GM19099 (cell line): ENCODE data around the gene USH1G.

Experiments
- POLR2A ChIP-seq: IDR thresholded peaks from 3 replicates; pipeline ENCODE4 v1.6.1; 2011; ENCODE audit warnings: low read depth; ENCODE audit not compliant: insufficient read length; ENCODE audit errors: extremely low read depth

USH1G gene

DNA sequence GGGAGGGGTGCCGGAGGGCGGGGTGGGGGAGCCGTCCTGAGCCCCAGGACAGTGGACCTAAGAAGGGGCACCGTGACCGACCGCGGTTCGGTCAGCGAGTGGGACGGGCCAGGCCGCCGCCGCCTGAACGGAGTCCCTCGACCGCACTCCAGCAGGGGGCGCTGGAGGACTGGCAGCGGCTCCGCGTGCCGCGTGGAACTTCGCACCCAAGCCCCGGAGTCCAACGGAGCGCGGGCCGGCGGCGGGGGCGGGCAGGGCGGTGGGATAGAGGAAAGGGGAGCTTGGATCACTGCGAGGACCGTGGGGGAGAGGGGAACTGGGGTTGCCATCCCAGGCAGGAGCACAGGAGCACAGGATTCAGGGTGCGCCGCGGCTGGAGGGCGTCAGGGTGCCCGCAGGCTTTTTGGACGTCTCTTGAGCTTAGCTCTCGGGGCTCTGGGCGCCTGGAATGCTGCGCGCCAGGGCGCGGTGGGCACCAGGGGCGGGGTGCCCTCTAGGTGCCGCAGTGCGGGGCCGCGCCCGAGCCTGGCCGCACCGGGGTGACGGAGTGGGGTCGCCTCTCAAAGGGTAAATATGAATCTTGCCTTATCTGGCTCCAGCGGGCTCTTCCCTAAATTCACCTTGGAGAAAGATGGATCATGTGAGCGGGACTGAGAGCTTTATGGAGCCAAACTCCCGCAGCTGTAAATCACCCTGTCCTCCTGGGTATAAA is 639 bp upstream of the USH1G start:
- no peak for TF ChIP-seq POLR2A

DNA sequence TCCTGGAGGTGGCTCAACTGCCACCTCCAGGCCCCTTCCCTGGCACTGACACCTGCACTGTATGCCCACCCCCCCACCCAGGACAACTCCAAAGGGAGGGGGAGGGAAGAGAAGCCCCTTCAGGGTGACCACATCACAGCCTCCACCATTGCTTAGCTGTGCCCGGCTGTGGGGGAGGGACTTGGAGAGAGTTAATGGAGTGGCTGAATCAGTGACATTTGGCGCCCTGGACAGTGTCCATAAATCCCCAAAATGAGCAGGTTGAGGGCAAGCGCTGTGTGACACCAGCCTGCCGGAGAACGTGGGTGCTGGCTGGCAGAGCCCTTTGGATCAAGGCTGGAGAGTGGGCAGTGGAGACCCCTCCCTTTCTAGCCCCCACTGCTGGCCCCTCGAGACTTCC is 883 bp downstream of the USH1G start:
- TF ChIP-seq POLR2A, result no peak

DNA sequence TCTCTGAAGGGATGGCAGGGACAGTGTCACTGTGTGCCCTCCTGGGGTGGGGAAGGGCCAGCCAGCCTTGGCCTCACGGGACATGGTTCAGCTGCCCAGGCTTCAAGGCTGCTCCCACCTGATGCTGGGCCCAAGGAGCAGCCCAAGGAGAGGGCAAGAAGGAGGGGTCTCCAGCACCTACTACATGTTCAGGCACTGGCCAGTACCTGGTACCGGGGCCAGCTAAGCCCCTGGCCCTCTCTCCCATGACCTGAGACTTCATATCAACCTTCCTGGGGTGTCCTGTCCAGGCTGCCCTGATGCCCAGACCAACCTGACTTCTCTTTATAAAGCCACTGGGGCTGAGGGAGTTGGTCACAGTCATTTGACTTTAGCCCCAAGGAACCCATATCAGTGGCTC is 1.3 kb downstream of the USH1G start:
- TF ChIP-seq POLR2A, result no peak

DNA sequence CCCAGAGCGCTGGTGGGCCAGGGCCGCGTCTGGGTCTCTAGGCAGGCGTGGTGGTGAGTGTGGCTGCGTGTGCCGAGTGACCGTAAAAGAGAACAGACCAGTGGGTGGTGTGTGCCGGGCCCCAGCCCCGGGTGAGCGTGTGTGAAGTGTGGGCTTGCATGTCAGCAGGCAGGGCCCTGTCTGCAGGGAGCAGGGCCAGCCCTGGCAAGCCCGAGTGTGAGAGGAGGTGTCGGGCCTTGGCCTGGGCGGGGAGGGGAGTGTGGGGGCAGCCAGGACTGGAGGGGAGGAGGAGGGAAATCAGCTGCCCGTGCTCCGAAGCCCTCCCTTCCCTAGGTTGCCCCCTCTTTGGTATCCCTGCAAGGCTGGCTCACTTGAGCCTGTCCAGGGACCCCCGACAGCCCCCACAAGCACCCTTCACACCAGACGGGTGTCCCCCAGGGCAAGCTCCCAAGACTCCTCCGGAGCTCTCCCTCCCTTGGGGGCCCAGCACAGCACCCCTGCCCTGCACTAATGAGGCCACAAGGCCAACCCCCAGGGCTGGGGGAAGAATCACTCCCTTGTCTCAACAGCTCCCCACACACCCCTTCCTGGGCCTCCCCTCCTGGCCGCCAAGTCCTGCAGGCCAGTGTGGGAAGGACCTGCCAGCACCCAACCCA is 1.9 kb downstream of the USH1G start:
- no peak for TF ChIP-seq POLR2A

DNA sequence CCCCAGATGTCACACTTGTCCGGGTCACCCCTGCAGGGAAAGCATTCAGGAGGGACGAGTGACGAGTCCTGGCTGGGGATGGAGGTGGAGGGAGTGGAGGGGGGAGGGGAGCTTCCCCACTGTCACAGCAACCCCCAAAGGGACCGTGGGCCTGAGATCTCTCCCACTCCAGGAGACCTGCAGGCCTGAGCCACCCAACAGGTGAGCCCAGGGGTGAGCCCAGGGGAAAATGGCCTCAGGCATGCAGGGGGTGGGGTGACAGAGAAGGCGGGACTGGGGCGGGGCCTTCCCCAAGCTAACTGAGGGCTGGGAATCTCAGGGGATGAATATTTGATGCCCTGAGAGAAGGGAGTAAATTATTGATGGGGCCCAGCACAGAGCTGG is 2.4 kb downstream of the USH1G start:
- TF ChIP-seq POLR2A, result no peak

DNA sequence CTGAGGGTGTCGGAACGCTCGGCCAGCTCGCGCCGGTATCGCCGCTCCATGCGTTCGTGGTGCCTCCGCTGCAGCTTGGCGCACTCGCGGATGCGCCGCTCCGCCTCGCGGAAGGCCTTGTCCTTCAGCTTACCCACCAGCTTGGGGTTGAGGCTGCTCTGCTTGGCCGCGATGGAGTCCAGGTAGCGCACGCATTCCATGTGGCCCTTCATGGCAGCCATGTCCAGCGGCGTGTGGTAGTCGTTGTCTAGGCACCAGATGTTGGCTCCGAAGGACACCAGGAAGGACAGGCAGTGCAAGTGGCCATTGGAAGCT is 2.8 kb downstream of the USH1G start:
- TF ChIP-seq POLR2A, result no peak

DNA sequence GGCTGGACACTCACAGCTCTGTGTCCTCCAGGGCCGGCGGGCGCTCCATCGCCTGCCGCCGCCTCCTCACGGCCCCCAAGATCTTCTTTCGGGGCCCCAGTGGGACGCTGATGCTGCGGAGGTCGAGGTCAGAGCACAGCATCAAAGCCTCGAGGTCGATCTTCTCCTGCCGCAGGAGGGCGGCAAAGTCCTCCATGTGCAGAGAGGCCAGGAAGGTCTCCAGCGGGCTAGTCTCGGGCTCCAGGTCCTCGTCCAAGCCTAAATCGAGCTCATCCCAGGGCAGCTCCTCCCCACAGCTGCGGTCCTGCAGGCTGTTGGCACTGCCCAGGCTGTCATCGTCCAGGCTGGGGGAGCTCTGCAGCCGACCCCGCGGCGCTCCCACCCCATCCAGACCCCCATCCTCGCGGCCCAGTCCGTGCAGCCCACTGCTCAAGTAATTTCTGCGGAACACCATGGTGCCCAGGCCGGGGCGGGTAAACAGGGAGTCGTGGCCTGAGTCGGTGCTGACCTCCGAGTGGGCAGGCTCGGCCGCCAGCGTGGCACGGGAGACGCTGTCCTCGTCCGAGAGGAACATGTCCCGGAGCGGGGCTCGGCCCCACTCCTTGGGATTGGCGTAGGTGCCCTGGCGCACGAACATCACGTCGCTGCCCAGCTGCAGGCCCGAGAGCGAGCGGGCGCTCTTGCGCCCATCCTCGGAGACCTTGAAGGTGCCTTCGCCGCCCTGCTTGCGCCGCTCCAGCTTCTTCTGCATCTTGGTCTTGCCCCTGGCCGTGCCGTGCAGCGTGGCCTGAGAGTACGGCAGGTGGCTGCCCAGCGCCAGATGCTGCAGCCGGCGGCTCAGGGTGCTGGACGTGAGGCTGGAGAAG is 3.4 kb downstream of the USH1G start:
- no peak for TF ChIP-seq POLR2A

DNA sequence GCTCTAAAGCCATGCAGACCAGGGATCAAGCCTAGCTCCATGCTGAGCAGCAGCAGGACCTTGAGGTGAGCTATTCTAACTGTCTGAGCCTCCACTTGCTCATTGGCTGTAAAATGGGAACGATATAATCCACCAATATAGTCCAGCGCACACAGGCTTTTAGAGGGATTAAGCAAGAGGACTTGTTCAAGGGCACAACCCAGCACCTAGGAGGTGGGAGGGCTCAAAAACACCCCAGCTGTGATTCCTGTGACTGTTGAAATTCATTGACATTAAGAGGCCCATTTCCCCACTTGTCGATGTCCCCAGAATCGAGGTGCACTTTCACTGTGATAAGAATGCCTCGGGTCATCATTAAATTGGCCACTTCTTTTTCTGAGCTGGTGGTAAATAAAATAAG is 4.1 kb downstream of the USH1G start:
- no peak for TF ChIP-seq POLR2A

DNA sequence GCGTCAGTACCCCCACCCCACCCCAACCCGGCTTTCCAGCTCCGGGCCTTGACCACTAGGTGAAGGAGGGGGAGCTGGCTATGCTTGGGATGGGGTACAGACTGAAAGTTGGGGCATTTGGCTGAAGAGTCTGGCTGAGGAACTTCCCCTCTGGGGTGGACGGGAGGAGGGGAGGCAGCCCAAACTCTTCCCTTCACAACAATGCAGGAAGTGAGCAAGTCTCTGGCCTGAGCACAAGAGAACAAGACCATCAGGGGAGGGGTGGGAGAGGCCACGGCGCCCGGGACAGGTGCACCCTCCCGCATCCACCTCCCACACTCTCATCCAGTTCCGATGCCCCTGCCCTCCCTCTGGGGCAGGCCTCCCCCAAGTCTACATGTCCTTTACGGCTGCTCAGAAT is 5.6 kb downstream of the USH1G start:
- TF ChIP-seq POLR2A, result no peak

DNA sequence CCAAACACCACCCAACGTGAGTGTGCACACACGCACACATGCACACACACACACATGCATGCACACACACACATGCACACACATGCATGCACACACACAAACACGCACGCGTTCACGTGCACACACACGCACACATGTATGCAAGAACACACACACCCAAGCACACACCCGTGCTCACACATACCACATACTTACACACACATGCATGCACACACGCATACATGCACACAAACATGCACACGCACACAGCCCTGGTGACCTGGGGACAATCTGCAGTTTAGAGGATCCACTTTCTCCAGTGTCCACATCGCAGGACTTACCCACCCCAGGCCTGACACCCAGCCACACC is 6.2 kb downstream of the USH1G start:
- no peak for TF ChIP-seq POLR2A

DNA sequence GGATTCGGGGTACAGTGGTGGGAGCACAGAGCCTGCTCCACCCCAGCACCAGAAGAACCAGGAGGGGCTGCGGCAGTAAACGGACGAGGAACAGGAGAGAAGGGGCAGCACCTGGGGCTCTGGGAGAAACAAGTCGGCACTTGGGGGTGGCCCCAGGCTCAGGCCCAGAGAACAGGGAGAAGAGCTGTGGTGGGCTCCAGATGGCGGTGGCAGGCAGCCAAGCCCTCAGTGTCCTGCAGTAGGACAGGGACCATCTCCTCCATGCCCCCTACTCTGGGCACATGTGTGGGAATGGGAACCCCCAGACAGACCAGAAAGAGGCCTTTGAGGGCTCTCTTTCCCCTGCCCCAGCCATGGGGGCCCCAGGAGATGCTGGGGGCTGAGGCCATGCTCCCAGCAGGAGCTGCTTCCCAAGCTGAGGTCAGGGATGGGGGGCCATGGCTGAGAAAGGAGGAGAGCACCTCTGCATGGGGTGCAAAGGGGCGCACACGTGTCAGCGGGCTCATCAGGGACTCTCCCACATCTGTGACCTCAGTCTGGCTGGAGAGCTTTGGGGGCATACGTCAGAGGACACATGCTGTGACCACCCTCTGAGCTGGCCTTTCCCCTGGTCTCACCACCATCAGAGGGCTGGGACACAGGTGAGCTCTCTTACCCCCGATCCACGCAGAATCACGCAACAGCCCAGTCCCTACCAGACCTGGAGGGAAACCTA is 6.8 kb downstream of the USH1G start:
- no peak for TF ChIP-seq POLR2A

DNA sequence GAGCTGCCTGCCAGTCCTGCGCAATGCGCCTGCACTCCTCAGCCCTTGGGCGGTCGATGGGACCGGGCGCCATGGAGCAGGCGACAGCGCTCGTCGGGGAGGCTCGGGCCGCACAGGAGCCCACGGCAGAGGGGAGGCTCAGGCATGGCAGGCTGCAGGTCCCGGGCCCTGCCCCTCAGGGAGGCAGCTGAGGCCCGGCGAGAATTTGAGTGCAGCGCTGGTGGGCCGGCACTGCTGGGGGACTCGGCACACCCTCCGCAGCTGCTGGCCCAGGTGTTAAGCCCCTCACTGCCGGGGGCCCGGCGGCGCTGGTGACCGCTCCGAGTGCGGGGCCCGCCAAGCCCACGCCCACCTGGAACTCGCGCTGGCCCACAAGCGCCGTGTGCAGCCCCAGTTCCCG is 16.0 kb downstream of the USH1G start:
- TF ChIP-seq POLR2A, result no peak

DNA sequence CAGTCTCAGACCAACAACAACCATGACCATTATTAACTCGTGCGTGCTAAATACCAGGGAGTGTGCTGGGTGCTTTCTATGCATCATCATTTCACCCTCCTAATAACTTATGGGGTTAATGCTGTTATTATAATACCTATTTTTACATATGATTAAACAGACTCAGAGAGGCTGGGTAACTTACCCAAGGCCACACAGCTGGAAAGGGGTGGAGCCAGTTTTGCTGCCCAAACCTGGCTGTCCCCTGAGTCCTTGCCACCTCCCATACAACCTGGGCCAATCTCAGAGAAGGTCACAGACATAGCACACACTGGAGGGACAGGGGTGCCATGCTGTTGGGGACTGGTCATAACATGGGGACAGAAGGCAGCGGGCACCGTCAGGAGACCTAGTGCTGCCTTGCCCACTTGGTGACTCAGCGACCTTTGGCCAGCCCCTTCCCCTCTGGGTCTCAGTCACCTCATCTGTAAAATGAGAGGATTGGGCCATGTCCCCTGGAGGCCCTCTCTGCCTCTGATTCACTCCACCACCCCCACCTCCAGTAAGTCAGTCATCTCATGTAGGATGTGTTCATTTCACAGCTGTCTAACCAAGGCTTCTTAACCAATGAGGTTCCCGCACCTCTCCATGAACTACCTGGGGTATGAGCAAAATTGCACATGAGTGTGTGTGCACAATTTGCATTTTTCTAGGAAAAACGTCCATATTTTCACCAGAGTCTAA is 18.2 kb downstream of the USH1G start:
- TF ChIP-seq POLR2A, result no peak

DNA sequence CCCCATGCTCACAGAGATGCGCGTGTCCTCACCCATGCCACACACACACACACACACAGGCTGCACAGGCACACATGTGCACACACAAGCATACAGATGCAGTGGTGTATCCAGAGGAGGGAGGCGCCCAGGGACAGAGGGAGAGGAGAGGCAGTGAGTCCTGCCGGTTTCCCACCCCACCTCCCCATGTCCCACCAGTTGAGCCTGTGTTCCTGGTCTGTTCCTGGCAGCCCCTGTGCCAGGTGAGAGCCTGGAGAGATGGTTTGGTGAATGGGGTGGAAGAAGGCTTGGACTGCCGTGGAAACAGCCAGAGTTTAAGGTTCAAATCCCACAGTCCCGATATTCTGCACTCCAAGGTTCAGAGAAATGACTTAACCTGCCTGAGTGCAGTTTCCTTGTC is 19.4 kb downstream of the USH1G start:
- no peak for TF ChIP-seq POLR2A

DNA sequence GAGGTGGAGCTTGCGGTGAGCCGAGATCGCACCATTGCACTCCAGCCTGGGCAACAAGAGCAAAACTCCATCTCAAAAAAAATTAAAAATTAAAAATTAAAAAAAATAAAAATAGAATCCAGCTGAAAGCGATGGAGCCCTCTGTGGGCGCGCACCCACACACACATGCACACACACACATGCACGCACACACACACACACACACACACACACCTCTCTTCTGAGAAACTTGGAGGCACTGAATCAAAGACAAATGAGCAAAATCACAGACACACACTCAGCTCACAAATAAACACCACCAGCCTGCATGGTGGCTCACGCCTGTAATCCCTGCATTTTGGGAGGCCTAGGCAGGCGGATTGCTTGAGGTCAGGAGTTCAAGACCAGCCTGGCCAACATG is 20.0 kb downstream of the USH1G start:
- TF ChIP-seq POLR2A, result no peak
